ENCODE data around the gene RCAN1.
"Not testable (repeated sequence)": the region's sequence is repeated elsewhere in the genome, so short reads cannot be mapped to it uniquely, and the experiment has no call there.

The RCAN1 gene

GRCh38 chr21:34618941-34619340 is 4.0 kb upstream of the RCAN1 start:
- Histone ChIP-seq H3K27me3 (ENCODE audit: control insufficient read depth, insufficient read depth, low read length) (peaks cover 5% of the 10 kb centered on the region), H3K9me3 (ENCODE audit: control insufficient read depth, low read length) (no peaks in the 10 kb centered on the region), H3K36me3 (ENCODE audit: control insufficient read depth, insufficient read depth, low read length) (no peaks in the 10 kb centered on the region), H3K9ac (ENCODE audit: low read length) (no peak overlapping the region), H3K4me3 (ENCODE audit: low read length) (no peak overlapping the region), H3K4me1 (ENCODE audit: control insufficient read depth, insufficient read depth, low read length) (peaks cover 2% of the 10 kb centered on the region)

GRCh38 chr21:34617753-34618339 is 2.9 kb upstream of the RCAN1 start:
- Histone ChIP-seq H3K9me3 (ENCODE audit: control insufficient read depth, low read length) (no peaks in the 10 kb centered on the region), H3K4me3 (ENCODE audit: low read length) (no peak overlapping the region), H3K27me3 (ENCODE audit: control insufficient read depth, insufficient read depth, low read length) (no peaks in the 10 kb centered on the region), H3K9ac (ENCODE audit: low read length) (no peak overlapping the region), H3K4me1 (ENCODE audit: control insufficient read depth, insufficient read depth, low read length) (peaks cover 6% of the 10 kb centered on the region), H3K36me3 (ENCODE audit: control insufficient read depth, insufficient read depth, low read length) (no peaks in the 10 kb centered on the region)

GRCh38 chr21:34615487-34615814 is 538 bp upstream of the RCAN1 start:
- H3K9ac ChIP-seq (ENCODE audit: low read length), result peak overlapping the region; percentile 66
- peaks cover 10% of the 10 kb centered on the region for H3K4me1 ChIP-seq (ENCODE audit: control insufficient read depth, insufficient read depth, low read length)
- no peaks in the 10 kb centered on the region for H3K27me3 ChIP-seq (ENCODE audit: control insufficient read depth, insufficient read depth, low read length)
- H3K36me3 ChIP-seq (ENCODE audit: control insufficient read depth, insufficient read depth, low read length), result no peaks in the 10 kb centered on the region
- peak overlapping the region; percentile 23 for H3K4me3 ChIP-seq (ENCODE audit: low read length)
- no peaks in the 10 kb centered on the region for H3K9me3 ChIP-seq (ENCODE audit: control insufficient read depth, low read length)

GRCh38 chr21:34613679-34614627 is 960 bp downstream of the RCAN1 start:
- Histone ChIP-seq H3K4me1 (ENCODE audit: control insufficient read depth, insufficient read depth, low read length) (peaks cover 10% of the 10 kb centered on the region), H3K9me3 (ENCODE audit: control insufficient read depth, low read length) (no peaks in the 10 kb centered on the region), H3K36me3 (ENCODE audit: control insufficient read depth, insufficient read depth, low read length) (no peaks in the 10 kb centered on the region), H3K27me3 (ENCODE audit: control insufficient read depth, insufficient read depth, low read length) (no peaks in the 10 kb centered on the region), H3K4me3 (ENCODE audit: low read length) (peak overlapping the region; percentile 72), H3K9ac (ENCODE audit: low read length) (peak overlapping the region; percentile 63)

GRCh38 chr21:34612557-34612956 is 2.4 kb downstream of the RCAN1 start:
- no peak overlapping the region for H3K4me3 ChIP-seq (ENCODE audit: low read length)

GRCh38 chr21:34612056-34612455 is 2.9 kb downstream of the RCAN1 start:
- no peak overlapping the region for H3K4me3 ChIP-seq (ENCODE audit: low read length)
- no peaks in the 10 kb centered on the region for H3K36me3 ChIP-seq (ENCODE audit: control insufficient read depth, insufficient read depth, low read length)
- H3K27me3 ChIP-seq (ENCODE audit: control insufficient read depth, insufficient read depth, low read length), result no peaks in the 10 kb centered on the region
- no peak overlapping the region for H3K9ac ChIP-seq (ENCODE audit: low read length)
- H3K4me1 ChIP-seq (ENCODE audit: control insufficient read depth, insufficient read depth, low read length), result peaks cover 10% of the 10 kb centered on the region
- no peaks in the 10 kb centered on the region for H3K9me3 ChIP-seq (ENCODE audit: control insufficient read depth, low read length)

More at GRCh38 chr21:34612557-34612956, 2.4 kb downstream of the RCAN1 start:
- Histone ChIP-seq H3K9ac (ENCODE audit: low read length) (no peak overlapping the region), H3K4me1 (ENCODE audit: control insufficient read depth, insufficient read depth, low read length) (peaks cover 10% of the 10 kb centered on the region), H3K27me3 (ENCODE audit: control insufficient read depth, insufficient read depth, low read length) (no peaks in the 10 kb centered on the region), H3K9me3 (ENCODE audit: control insufficient read depth, low read length) (no peaks in the 10 kb centered on the region), H3K36me3 (ENCODE audit: control insufficient read depth, insufficient read depth, low read length) (no peaks in the 10 kb centered on the region)

- no peaks in the 10 kb centered on the region for H3K27me3 ChIP-seq (ENCODE audit: control insufficient read depth, insufficient read depth, low read length)
- no peaks in the 10 kb centered on the region for H3K36me3 ChIP-seq (ENCODE audit: control insufficient read depth, insufficient read depth, low read length)
- H3K4me3 ChIP-seq (ENCODE audit: low read length), result no peak overlapping the region
- no peak overlapping the region for H3K9ac ChIP-seq (ENCODE audit: low read length)
- peaks cover 10% of the 10 kb centered on the region for H3K4me1 ChIP-seq (ENCODE audit: control insufficient read depth, insufficient read depth, low read length)
- H3K9me3 ChIP-seq (ENCODE audit: control insufficient read depth, low read length), result no peaks in the 10 kb centered on the region
These were observed 3.4 kb downstream of the RCAN1 start for GRCh38 chr21:34611528-34611927.

GRCh38 chr21:34609933-34610549 is 4.9 kb downstream of the RCAN1 start:
- H3K4me3 ChIP-seq (ENCODE audit: low read length), result no peak overlapping the region
- peaks cover 10% of the 10 kb centered on the region for H3K4me1 ChIP-seq (ENCODE audit: control insufficient read depth, insufficient read depth, low read length)
- H3K9ac ChIP-seq (ENCODE audit: low read length), result no peak overlapping the region
- H3K9me3 ChIP-seq (ENCODE audit: control insufficient read depth, low read length), result no peaks in the 10 kb centered on the region
- H3K36me3 ChIP-seq (ENCODE audit: control insufficient read depth, insufficient read depth, low read length), result no peaks in the 10 kb centered on the region
- H3K27me3 ChIP-seq (ENCODE audit: control insufficient read depth, insufficient read depth, low read length), result no peaks in the 10 kb centered on the region

- no peaks in the 10 kb centered on the region for H3K9me3 ChIP-seq (ENCODE audit: control insufficient read depth, low read length)
- H3K9ac ChIP-seq (ENCODE audit: low read length), result no peak overlapping the region
These were observed 5.5 kb downstream of the RCAN1 start for GRCh38 chr21:34609244-34609932.

GRCh38 chr21:34607376-34607775 is 7.5 kb downstream of the RCAN1 start:
- H3K4me1 ChIP-seq (ENCODE audit: control insufficient read depth, insufficient read depth, low read length); H3K9me3 ChIP-seq (ENCODE audit: control insufficient read depth, low read length); H3K27me3 ChIP-seq (ENCODE audit: control insufficient read depth, insufficient read depth, low read length); H3K9ac ChIP-seq (ENCODE audit: low read length); H3K4me3 ChIP-seq (ENCODE audit: low read length); H3K36me3 ChIP-seq (ENCODE audit: control insufficient read depth, insufficient read depth, low read length): not testable (repeated sequence)

More at GRCh38 chr21:34609244-34609932, 5.5 kb downstream of the RCAN1 start:
- H3K27me3 ChIP-seq (ENCODE audit: control insufficient read depth, insufficient read depth, low read length), result no peaks in the 10 kb centered on the region
- peaks cover 10% of the 10 kb centered on the region for H3K4me1 ChIP-seq (ENCODE audit: control insufficient read depth, insufficient read depth, low read length)
- H3K36me3 ChIP-seq (ENCODE audit: control insufficient read depth, insufficient read depth, low read length), result no peaks in the 10 kb centered on the region
- H3K4me3 ChIP-seq (ENCODE audit: low read length), result no peak overlapping the region

GRCh38 chr21:34606621-34607020 is 8.3 kb downstream of the RCAN1 start:
- no peaks in the 10 kb centered on the region for H3K36me3 ChIP-seq (ENCODE audit: control insufficient read depth, insufficient read depth, low read length)
- H3K9me3 ChIP-seq (ENCODE audit: control insufficient read depth, low read length), result no peaks in the 10 kb centered on the region
- H3K9ac ChIP-seq (ENCODE audit: low read length), result no peak overlapping the region
- H3K4me1 ChIP-seq (ENCODE audit: control insufficient read depth, insufficient read depth, low read length), result no peaks in the 10 kb centered on the region
- no peaks in the 10 kb centered on the region for H3K27me3 ChIP-seq (ENCODE audit: control insufficient read depth, insufficient read depth, low read length)
- no peak overlapping the region for H3K4me3 ChIP-seq (ENCODE audit: low read length)

GRCh38 chr21:34606051-34606450 is 8.9 kb downstream of the RCAN1 start:
- Histone ChIP-seq H3K27me3 (ENCODE audit: control insufficient read depth, insufficient read depth, low read length) (no peaks in the 10 kb centered on the region), H3K4me3 (ENCODE audit: low read length) (no peak overlapping the region), H3K4me1 (ENCODE audit: control insufficient read depth, insufficient read depth, low read length) (no peaks in the 10 kb centered on the region), H3K9me3 (ENCODE audit: control insufficient read depth, low read length) (no peaks in the 10 kb centered on the region), H3K36me3 (ENCODE audit: control insufficient read depth, insufficient read depth, low read length) (no peaks in the 10 kb centered on the region), H3K9ac (ENCODE audit: low read length) (no peak overlapping the region)
